ENCODE results near the gene USP10.

DNA sequence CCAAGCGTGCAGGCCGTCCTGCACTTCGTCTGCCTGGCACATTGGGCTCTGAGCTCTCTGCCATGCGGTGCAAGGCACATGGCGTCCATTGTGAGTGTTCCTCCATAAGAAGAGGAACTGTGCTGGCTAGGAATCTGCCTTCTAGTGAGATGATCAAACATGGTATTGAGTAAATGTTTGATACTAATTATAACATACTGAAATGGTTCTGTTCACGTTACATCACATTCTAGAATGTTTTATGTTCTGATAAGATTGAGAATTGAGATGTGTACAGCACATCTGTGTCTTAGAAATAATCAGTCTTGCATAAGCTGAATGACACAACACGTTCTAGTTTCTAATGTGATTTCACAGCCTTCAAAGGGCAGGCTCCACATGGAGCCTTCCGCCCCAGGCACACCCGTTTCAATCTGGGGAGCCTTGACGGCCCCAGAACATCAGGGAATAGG, 42.9 kb downstream of the USP10 start:
- TF ChIP-seq, protein P1, sequence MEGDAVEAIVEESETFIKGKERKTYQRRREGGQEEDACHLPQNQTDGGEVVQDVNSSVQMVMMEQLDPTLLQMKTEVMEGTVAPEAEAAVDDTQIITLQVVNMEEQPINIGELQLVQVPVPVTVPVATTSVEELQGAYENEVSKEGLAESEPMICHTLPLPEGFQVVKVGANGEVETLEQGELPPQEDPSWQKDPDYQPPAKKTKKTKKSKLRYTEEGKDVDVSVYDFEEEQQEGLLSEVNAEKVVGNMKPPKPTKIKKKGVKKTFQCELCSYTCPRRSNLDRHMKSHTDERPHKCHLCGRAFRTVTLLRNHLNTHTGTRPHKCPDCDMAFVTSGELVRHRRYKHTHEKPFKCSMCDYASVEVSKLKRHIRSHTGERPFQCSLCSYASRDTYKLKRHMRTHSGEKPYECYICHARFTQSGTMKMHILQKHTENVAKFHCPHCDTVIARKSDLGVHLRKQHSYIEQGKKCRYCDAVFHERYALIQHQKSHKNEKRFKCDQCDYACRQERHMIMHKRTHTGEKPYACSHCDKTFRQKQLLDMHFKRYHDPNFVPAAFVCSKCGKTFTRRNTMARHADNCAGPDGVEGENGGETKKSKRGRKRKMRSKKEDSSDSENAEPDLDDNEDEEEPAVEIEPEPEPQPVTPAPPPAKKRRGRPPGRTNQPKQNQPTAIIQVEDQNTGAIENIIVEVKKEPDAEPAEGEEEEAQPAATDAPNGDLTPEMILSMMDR (IDR thresholded peaks at IDR 0.05 in 4 of 5, conservative IDR thresholded peaks at IDR 0.05 in 1 of 5): no peak
- no peak for TF ChIP-seq POLR2A (IDR thresholded peaks at IDR 0.05)
